HepG2 (cell line): ENCODE data around the gene DEPDC1. TPM values are rescaled to one million over a fixed set of nuclear protein-coding genes. Genes with fewer than 3 reads are reported as not detected.

Experiments
- ATAC-seq: fragments of 200-7000 bp; cut with Tn5 transposase; 3 replicates; pipeline ENCODE4 v1.9.1; 2020; ENCODE audit warnings: mild to moderate bottlenecking, moderate library complexity
- BruUV-seq: library from RNA; stranded (reverse); fragments of 400-500 nt; replicated peaks from 2 replicates; lab custom pipeline; 2021; lab: Mats Ljungman, UMichigan
- CTCF ChIA-PET: fragments of 300-600 bp; formaldehyde crosslinking; extraction: SDS; loops from one replicate; lab custom pipeline; 2021; ENCODE audit warnings: low total read pairs, inconsistent platforms, low intra/inter-chr PET ratio; lab: Yijun Ruan, JAX
- POLR2A ChIA-PET: fragments of 350-600 bp; sonication (Branson Sonifier 250); formaldehyde crosslinking; loops from one replicate; lab custom pipeline; 2020; ENCODE audit warnings: antibody characterized with exemption, inconsistent platforms; lab: Yijun Ruan, JAX
- DNase-seq: peaks from one replicate; pipeline ENCODE4 v3.0.0-alpha.2; 2015; ENCODE audit warnings: low spot score
- FAIRE-seq: peaks from 3 replicates; lab custom pipeline; 2011; peaks lifted over from hg19 to GRCh38; lab: Jason Lieb, UNC
- H2AFZ ChIP-seq: one replicate; pipeline ENCODE4 v1.6.1; 2011; ENCODE audit warnings: low read length, inconsistent platforms
- H3K27ac ChIP-seq: fragments of 300-600 bp; 3 replicates; pipeline ENCODE4 v1.8.0; 2011; ENCODE audit warnings: mixed run types, mild to moderate bottlenecking, mixed read lengths, low read length, inconsistent platforms; ENCODE audit not compliant: insufficient read depth; ENCODE audit errors: extremely low read length
- H3K27me3 ChIP-seq, 2 experiments: fragments of 200-600 bp in 1 of 2; 2 replicates in 1 of 2; 3 replicates in 1 of 2; pipeline versions ENCODE4 v1.6.0 to v1.8.0; 2011; ENCODE audit warnings: low read length in 2 of 2, mild to moderate bottlenecking in 2 of 2, moderate library complexity in 2 of 2, inconsistent platforms in 1 of 2; ENCODE audit not compliant: insufficient read depth in 2 of 2, control insufficient read depth in 1 of 2
- H3K36me3 ChIP-seq, 2 experiments: fragments of 200-600 bp in 1 of 2; replicated peaks in 1 of 2; 2 replicates in 1 of 2; 3 replicates in 1 of 2; pipeline versions ENCODE4 v1.5.1 to v1.8.0; 2011; ENCODE audit warnings: low read length in 2 of 2, inconsistent platforms in 1 of 2; ENCODE audit not compliant: insufficient read depth in 2 of 2, control insufficient read depth in 1 of 2
- H3K4me1 ChIP-seq: 2 replicates; pipeline ENCODE4 v1.5.1; 2012; ENCODE audit warnings: low read length, inconsistent platforms; ENCODE audit not compliant: insufficient read depth
- H3K4me2 ChIP-seq: 2 replicates; pipeline ENCODE4 v1.6.0; 2011; ENCODE audit warnings: low read depth, low read length, inconsistent platforms
- H3K4me3 ChIP-seq, 3 experiments: fragments of 200-600 bp in 1 of 3; sonication (generic), shearing (Covaris generic) in 1 of 3; replicated peaks in 1 of 3; 2 replicates each; pipeline ENCODE4 v1.5.1; 2011 to 2016; ENCODE audit warnings: low read length in 3 of 3, inconsistent platforms in 2 of 3, low read depth in 2 of 3, mild to moderate bottlenecking in 2 of 3, control low read depth in 1 of 3, mixed read lengths in 1 of 3; ENCODE audit not compliant: insufficient read depth in 1 of 3
- H3K79me2 ChIP-seq: one replicate; pipeline ENCODE4 v1.6.1; 2011; ENCODE audit warnings: low read length, inconsistent platforms; ENCODE audit not compliant: insufficient read depth
- H3K9ac ChIP-seq: 2 replicates; pipeline ENCODE4 v1.6.0; 2011; ENCODE audit warnings: mild to moderate bottlenecking, low read depth, low read length, inconsistent platforms; ENCODE audit not compliant: insufficient read depth
- H3K9me3 ChIP-seq: 2 replicates; pipeline ENCODE4 v1.5.1; 2012; ENCODE audit warnings: mild to moderate bottlenecking, low read length
- H4K20me1 ChIP-seq: 2 replicates; pipeline ENCODE4 v1.6.0; 2011; ENCODE audit warnings: inconsistent platforms, mild to moderate bottlenecking, low read length, moderate library complexity; ENCODE audit not compliant: insufficient read depth
- AGO2 ChIP-seq: fragments of 200-400 bp; formaldehyde crosslinking; optimal IDR thresholded peaks from 2 replicates; pipeline ENCODE3; 2017; ENCODE audit warnings: mild to moderate bottlenecking, low read depth, low read length, moderate library complexity
- DPF2 ChIP-seq: sonication (generic); formaldehyde crosslinking; IDR thresholded peaks from 2 replicates; pipeline ENCODE4 v1.4.0; 2020; ENCODE audit warnings: mild to moderate bottlenecking, low read depth, missing genetic modification reagents, borderline replicate concordance
- E2F1 ChIP-seq: sonication (generic); formaldehyde crosslinking; IDR thresholded peaks from 2 replicates; pipeline ENCODE4 v1.5.0; 2020; ENCODE audit warnings: missing genetic modification reagents
- PRDM10 ChIP-seq: sonication (generic); formaldehyde crosslinking; IDR thresholded peaks from 2 replicates; pipeline ENCODE4 v1.4.0; 2020; ENCODE audit warnings: low read depth, missing genetic modification reagents
- SRSF9 ChIP-seq: fragments of 200-400 bp; formaldehyde crosslinking; IDR thresholded peaks from 2 replicates; pipeline ENCODE4 v1.6.1; 2018; ENCODE audit warnings: borderline replicate concordance, mild to moderate bottlenecking, low read depth, low read length; ENCODE audit not compliant: insufficient read depth, poor library complexity, severe bottlenecking
- ZBTB49 ChIP-seq: sonication (generic); formaldehyde crosslinking; IDR thresholded peaks from 2 replicates; pipeline ENCODE4 v1.4.0; 2020; ENCODE audit warnings: missing genetic modification reagents, borderline replicate concordance
- ZNF362 ChIP-seq: sonication (generic); formaldehyde crosslinking; IDR thresholded peaks from 2 replicates; pipeline ENCODE4 v1.4.0; 2020; ENCODE audit warnings: missing genetic modification reagents, mild to moderate bottlenecking, borderline replicate concordance
- ZNF570 ChIP-seq: sonication (generic); formaldehyde crosslinking; IDR thresholded peaks from 2 replicates; pipeline ENCODE4 v1.4.0; 2020; ENCODE audit warnings: mild to moderate bottlenecking, missing genetic modification reagents, borderline replicate concordance
- ZNF788 ChIP-seq: sonication (generic); formaldehyde crosslinking; IDR thresholded peaks from 2 replicates; pipeline ENCODE4 v1.5.0; 2020; ENCODE audit warnings: mild to moderate bottlenecking, missing genetic modification reagents, borderline replicate concordance
- ZNF850 ChIP-seq: sonication (generic); formaldehyde crosslinking; conservative IDR thresholded peaks from 2 replicates; pipeline ENCODE4 v1.9.0; 2021; ENCODE audit warnings: mild to moderate bottlenecking, missing genetic modification reagents
- ZNF879 ChIP-seq: sonication (generic); formaldehyde crosslinking; IDR thresholded peaks from 2 replicates; pipeline ENCODE4 v1.8.1; 2023; ENCODE audit warnings: missing genetic modification reagents
- WGBS: methylation state at CpG from one replicate; pipeline ENCODE4 v1.1.6; 2017; ENCODE audit warnings: low lambda C conversion rate; 5-methylcytosine and 5-hydroxymethylcytosine counted together
- in situ Hi-C: cut with HindIII; loops from 2 replicates; pipeline ENCODE4 v1.10.0; 2017; ENCODE audit warnings: low pct_unique_long_range_greater_than_20kb; ENCODE audit not compliant: extremely low pct_ligation_motif_present
- intact Hi-C: fragments of 100-400 bp; cut with micrococcal nuclease; formaldehyde crosslinking; loops from one replicate; pipeline ENCODE4 v1.10.0; 2022; ENCODE audit not compliant: unreplicated experiment
- polyA plus RNA-seq, 8 experiments: library from polyadenylated mRNA; depleted of rRNA in 3 of 8; stranded (reverse) in 7 of 8; unstranded in 1 of 8; fragments of >200 nt; fragmentation: Illumina TruSeq in 4 of 8; extraction: Trizol in 4 of 8; gene quantifications; 2 replicates each; pipeline versions ENCODE4 v1.2.1 to v1.2.3, GENCODE V29; 2011 to 2016; ENCODE audit warnings: low read depth in 4 of 8, missing spikeins in 1 of 8, mixed read lengths in 1 of 8; ENCODE audit not compliant: insufficient read depth in 1 of 8
- total RNA-seq, 5 experiments: library from RNA; depleted of rRNA; stranded (reverse); fragments of >200 nt; fragmentation: Illumina TruSeq; extraction: Trizol; gene quantifications; 2 replicates each; pipeline ENCODE4 v1.2.3, GENCODE V29; 2016; ENCODE audit warnings: low read depth in 1 of 5

Gene DEPDC1
- total and polyA plus RNA-seq, 2 of the 13 experiments (the other 11 are each of a cell fraction or from before 2014, with no cell fraction given): 7.0 to 20.2 TPM

GRCh38 chr1:68495532-68495931 is 1.4 kb downstream of the DEPDC1 start:
- no peak for TF ChIP-seq ZNF879 (CRISPR knock-in tag)
- TF ChIP-seq ZBTB49 (CRISPR knock-in tag): no peak
- TF ChIP-seq AGO2: no peak
- TF ChIP-seq SRSF9: no peak
- no peak for TF ChIP-seq ZNF362 (CRISPR knock-in tag)
- TF ChIP-seq ZNF570 (CRISPR knock-in tag): no peak
- TF ChIP-seq E2F1 (CRISPR knock-in tag): no peak
- no peak for TF ChIP-seq ZNF850 (CRISPR knock-in tag)
- TF ChIP-seq ZNF788: no peak
- TF ChIP-seq PRDM10: no peak
- no peak for TF ChIP-seq DPF2 (CRISPR knock-in tag)
- TF ChIP-seq, all 625 proteins: peak for 0
- POLR2A ChIA-PET: no interaction called here
- H3K79me2 ChIP-seq: peaks cover 15% of the 10 kb centered on the region
- CTCF ChIA-PET: no interaction called here
- FAIRE-seq (no peak), ATAC-seq (peak; percentile 8; the same call in 1 of the 3 replicates), DNase-seq (no peak)
- intact Hi-C loops (no loop called here), in situ Hi-C loops (no loop called here)
- peaks cover 21% of the 10 kb centered on the region for H3K4me1 ChIP-seq
- H2AFZ ChIP-seq: peak overlapping the region; percentile 56
- WGBS: 18% methylated on average over 3 of the region's 3 CpGs
- H3K27me3 ChIP-seq: no peaks in the 10 kb centered on the region; a peak in 1 of 5 replicates
- H3K9me3 ChIP-seq: no peaks in the 10 kb centered on the region
- no TSS peak for BruUV-seq
- peak overlapping the region; percentile 73 to 98 (median 90); a peak in 5 of 6 replicates for H3K4me3 ChIP-seq
- H3K36me3 ChIP-seq: no peaks in the 10 kb centered on the region
- no peaks in the 10 kb centered on the region for H4K20me1 ChIP-seq
- peak overlapping the region; percentile 88 for H3K4me2 ChIP-seq
- H3K27ac ChIP-seq: peak overlapping the region; percentile 77
- peak overlapping the region; percentile 83 for H3K9ac ChIP-seq
